ENCODE results near the gene CRYL1. TPM values are rescaled to one million over a fixed set of nuclear protein-coding genes. Genes with fewer than 3 reads are reported as not detected.

The CRYL1 gene
- total RNA-seq, 1 donor from 2014 or later, result 30.5 TPM

GRCh38 chr13:20420938-20421337 lies 104.7 kb downstream of the CRYL1 start:
- DNase-seq, result no peak

GRCh38 chr13:20418953-20419352 lies 106.7 kb downstream of the CRYL1 start:
- DNase-seq, result no peak

- DNase-seq, result peak; percentile 3
Measured at GRCh38 chr13:20416223-20416745, 109.4 kb downstream of the CRYL1 start.

GRCh38 chr13:20415694-20416107 lies 110.0 kb downstream of the CRYL1 start:
- no peak for DNase-seq

GRCh38 chr13:20415306-20415679 lies 110.4 kb downstream of the CRYL1 start:
- no peak for DNase-seq

GRCh38 chr13:20414546-20415305 lies 110.9 kb downstream of the CRYL1 start:
- DNase-seq, result no peak

- no peak for DNase-seq
Measured at GRCh38 chr13:20412691-20413355, 112.8 kb downstream of the CRYL1 start.

- DNase-seq, result no peak
Measured at GRCh38 chr13:20411638-20412342, 113.9 kb downstream of the CRYL1 start.

- no peak for DNase-seq
Measured at GRCh38 chr13:20410726-20411125, 114.9 kb downstream of the CRYL1 start.

GRCh38 chr13:20408181-20408580 lies 117.5 kb downstream of the CRYL1 start:
- no peak for DNase-seq

GRCh38 chr13:20407759-20408158 lies 117.9 kb downstream of the CRYL1 start:
- no peak for DNase-seq

- DNase-seq, result no peak
Measured at GRCh38 chr13:20405691-20406090, 120.0 kb downstream of the CRYL1 start.

GRCh38 chr13:20404488-20405222 lies 121.0 kb downstream of the CRYL1 start:
- DNase-seq, result no peak

GRCh38 chr13:20403826-20404225 lies 121.8 kb downstream of the CRYL1 start:
- no peak for DNase-seq

GRCh38 chr13:20402881-20403280 lies 122.8 kb downstream of the CRYL1 start:
- no peak for DNase-seq

GRCh38 chr13:20401931-20402856 lies 123.5 kb downstream of the CRYL1 start:
- DNase-seq, result no peak

GRCh38 chr13:20401531-20401930 lies 124.1 kb downstream of the CRYL1 start:
- DNase-seq, result no peak

GRCh38 chr13:20400774-20401173 lies 124.9 kb downstream of the CRYL1 start:
- peak; percentile 35 for DNase-seq

- no peak for DNase-seq
Measured at GRCh38 chr13:20399961-20400360, 125.7 kb downstream of the CRYL1 start.

- DNase-seq, result no peak
Measured at GRCh38 chr13:20399515-20399914, 126.1 kb downstream of the CRYL1 start.

GRCh38 chr13:20398459-20398858 lies 127.2 kb downstream of the CRYL1 start:
- DNase-seq, result no peak
